ENCODE measurements around the gene MAP2K7.
A peak's percentile ranks its signal among the peaks of the same experiment; 100 is the strongest.
"Not testable (repeated sequence)": the region's sequence is repeated elsewhere in the genome, so short reads cannot be mapped to it uniquely, and the experiment has no call there.

MAP2K7 gene

DNA sequence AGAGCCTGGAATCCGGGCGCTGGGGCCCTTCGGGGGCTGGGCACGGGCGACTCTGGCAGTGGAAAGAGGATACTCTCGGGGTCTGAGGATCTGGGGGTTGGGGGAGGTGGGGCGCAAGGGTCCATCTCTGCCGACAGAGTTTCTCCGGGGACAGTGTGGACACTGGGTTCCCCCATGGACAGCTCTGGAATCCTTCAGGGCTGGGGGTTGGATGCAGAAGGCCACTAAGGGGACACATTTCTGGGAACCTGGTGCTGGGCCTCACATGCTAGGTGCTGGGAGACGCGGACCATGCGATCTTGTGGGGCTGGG is 13.2 kb downstream of the MAP2K7 start:
- Histone ChIP-seq H3K4me3 (ENCODE audit: low read depth, low read length) (peak overlapping the region; percentile 80), H3K36me3 (ENCODE audit: insufficient read depth, low read length) (no peaks in the 10 kb centered on the region), H2AFZ (ENCODE audit: low read length, unreplicated experiment) (no peak overlapping the region), H3K27me3 (ENCODE audit: insufficient read depth, low read length) (no peaks in the 10 kb centered on the region), H3K79me2 (ENCODE audit: control insufficient read depth, insufficient read depth, low read length, unreplicated experiment) (peaks cover 6% of the 10 kb centered on the region), H3K27ac (ENCODE audit: low read depth, low read length) (no peak overlapping the region), H3K4me1 (ENCODE audit: control insufficient read depth, insufficient read depth, low read length, unreplicated experiment) (peaks cover 10% of the 10 kb centered on the region)

DNA sequence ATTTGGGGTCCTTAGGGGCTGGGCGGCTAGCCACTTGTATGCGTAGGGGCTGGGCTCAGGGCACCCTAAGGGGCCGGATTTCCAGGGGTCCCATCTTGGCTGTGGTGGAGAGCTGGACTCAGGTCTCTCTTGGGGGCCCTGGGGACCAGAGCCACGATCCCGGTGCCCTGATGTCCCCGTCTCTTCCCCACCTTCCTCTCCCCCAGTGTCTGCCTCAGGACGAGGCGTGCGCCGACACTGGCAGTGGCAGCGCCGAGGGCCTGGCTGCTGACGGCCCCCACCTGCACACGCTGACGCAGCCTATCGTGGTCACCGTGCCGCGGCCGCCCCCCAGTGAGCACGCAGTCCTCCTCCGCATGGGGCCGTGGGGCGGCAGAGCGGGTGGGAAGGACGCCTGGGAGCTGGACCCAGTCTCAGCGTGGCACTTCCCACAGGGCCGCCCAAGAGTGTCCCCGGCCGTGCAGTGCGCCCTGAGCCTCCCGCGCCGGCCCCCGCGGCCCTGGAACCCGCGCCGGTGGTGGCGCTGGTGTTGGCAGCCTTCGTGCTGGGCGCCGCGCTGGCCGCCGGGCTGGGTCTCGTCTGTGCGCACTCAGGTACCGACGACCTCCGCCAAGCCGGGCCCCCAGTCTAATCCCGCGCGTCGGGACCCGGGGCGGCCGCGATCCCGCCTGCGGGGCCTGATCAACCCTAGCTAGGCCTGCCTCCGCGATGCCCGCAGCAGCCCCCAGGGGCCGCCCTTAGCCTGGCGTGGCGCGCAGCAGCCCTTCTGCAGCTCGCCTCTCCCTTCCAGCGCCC is 13.8 kb downstream of the MAP2K7 start:
- peaks cover 14% of the 10 kb centered on the region for H3K4me1 ChIP-seq (ENCODE audit: control insufficient read depth, insufficient read depth, low read length, unreplicated experiment)
- no peak overlapping the region for H2AFZ ChIP-seq (ENCODE audit: low read length, unreplicated experiment)
- H3K4me3 ChIP-seq (ENCODE audit: low read depth, low read length): peak overlapping the region; percentile 80
- H3K27ac ChIP-seq (ENCODE audit: low read depth, low read length): no peak overlapping the region
- H3K27me3 ChIP-seq (ENCODE audit: insufficient read depth, low read length): no peaks in the 10 kb centered on the region
- H3K36me3 ChIP-seq (ENCODE audit: insufficient read depth, low read length): no peaks in the 10 kb centered on the region
- H3K79me2 ChIP-seq (ENCODE audit: control insufficient read depth, insufficient read depth, low read length, unreplicated experiment): peaks cover 6% of the 10 kb centered on the region

DNA sequence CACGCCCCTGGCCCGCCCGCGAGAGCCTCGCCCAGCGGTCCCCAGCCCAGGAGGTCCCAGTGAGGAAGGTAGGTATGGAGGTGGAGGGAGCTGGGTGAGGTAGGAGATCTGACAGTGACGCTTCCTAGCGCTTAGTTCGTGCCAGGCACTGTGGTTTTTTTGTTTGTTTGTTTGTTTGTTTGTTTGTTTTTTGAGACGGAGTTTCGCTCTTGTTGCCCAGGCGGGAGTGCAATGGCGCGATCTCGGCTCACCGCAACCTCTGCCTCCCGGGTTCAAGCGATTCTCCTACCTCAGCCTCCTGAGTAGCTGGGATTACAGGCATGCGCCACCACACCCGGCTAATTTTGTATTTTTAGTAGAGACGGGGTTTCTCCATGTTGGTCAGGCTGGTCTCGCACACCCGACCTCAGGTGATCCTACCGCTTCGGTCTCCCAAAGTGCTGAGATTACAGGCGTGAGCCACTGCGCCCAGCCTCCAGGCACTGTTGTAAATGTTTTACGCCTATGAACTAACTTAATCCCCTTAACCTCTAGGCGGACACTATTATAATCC is 14.5 kb downstream of the MAP2K7 start:
- H2AFZ ChIP-seq (ENCODE audit: low read length, unreplicated experiment); H3K79me2 ChIP-seq (ENCODE audit: control insufficient read depth, insufficient read depth, low read length, unreplicated experiment); H3K27me3 ChIP-seq (ENCODE audit: insufficient read depth, low read length); H3K27ac ChIP-seq (ENCODE audit: low read depth, low read length); H3K36me3 ChIP-seq (ENCODE audit: insufficient read depth, low read length): not testable (repeated sequence)
- Histone ChIP-seq H3K4me3 (ENCODE audit: low read depth, low read length) (peak overlapping the region; percentile 80), H3K4me1 (ENCODE audit: control insufficient read depth, insufficient read depth, low read length, unreplicated experiment) (peaks cover 14% of the 10 kb centered on the region)

DNA sequence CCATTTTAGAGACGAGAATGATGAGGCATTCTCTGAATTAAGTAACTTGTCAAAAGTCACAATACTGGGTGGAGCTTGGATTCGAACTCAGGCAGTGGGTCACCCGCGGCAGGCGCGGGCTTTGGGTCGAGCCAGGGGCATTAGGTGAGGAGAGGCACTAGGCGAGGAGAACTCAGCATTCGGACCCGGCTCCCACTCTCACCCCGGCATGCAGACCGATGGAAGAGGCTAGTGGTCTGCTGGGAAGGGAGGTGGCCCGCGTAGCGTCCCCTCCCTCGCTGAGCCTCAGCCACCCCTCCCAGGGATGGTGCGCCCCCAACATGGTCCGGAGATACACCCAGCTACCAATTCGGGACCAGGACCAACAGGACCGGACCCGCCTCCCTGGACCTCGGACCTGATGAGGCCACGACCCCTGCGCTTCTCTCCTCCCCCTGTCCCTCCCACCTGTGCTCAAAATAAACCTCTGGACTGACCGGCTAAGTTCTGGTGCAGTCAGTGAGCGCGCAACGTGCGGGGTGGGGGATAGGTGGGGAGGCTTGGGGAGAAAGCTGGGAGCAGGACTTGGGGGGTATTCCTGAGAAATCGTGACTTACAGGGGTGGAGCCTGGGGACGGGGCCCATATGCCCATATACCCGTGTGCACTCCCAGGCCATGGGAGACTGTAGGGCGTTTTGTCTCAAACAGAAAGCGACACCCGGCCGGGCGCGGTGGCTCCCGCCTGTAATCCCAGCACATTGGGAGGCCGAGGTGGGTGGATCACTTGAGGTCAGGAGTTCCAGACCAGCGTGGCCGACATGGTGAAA is 15.1 kb downstream of the MAP2K7 start:
- Histone ChIP-seq H2AFZ (ENCODE audit: low read length, unreplicated experiment) (no peak overlapping the region), H3K27ac (ENCODE audit: low read depth, low read length) (no peak overlapping the region), H3K4me3 (ENCODE audit: low read depth, low read length) (no peak overlapping the region; the same call in 1 of the 2 replicates), H3K4me1 (ENCODE audit: control insufficient read depth, insufficient read depth, low read length, unreplicated experiment) (peaks cover 14% of the 10 kb centered on the region), H3K36me3 (ENCODE audit: insufficient read depth, low read length) (no peaks in the 10 kb centered on the region), H3K79me2 (ENCODE audit: control insufficient read depth, insufficient read depth, low read length, unreplicated experiment) (peaks cover 9% of the 10 kb centered on the region), H3K27me3 (ENCODE audit: insufficient read depth, low read length) (no peaks in the 10 kb centered on the region)

DNA sequence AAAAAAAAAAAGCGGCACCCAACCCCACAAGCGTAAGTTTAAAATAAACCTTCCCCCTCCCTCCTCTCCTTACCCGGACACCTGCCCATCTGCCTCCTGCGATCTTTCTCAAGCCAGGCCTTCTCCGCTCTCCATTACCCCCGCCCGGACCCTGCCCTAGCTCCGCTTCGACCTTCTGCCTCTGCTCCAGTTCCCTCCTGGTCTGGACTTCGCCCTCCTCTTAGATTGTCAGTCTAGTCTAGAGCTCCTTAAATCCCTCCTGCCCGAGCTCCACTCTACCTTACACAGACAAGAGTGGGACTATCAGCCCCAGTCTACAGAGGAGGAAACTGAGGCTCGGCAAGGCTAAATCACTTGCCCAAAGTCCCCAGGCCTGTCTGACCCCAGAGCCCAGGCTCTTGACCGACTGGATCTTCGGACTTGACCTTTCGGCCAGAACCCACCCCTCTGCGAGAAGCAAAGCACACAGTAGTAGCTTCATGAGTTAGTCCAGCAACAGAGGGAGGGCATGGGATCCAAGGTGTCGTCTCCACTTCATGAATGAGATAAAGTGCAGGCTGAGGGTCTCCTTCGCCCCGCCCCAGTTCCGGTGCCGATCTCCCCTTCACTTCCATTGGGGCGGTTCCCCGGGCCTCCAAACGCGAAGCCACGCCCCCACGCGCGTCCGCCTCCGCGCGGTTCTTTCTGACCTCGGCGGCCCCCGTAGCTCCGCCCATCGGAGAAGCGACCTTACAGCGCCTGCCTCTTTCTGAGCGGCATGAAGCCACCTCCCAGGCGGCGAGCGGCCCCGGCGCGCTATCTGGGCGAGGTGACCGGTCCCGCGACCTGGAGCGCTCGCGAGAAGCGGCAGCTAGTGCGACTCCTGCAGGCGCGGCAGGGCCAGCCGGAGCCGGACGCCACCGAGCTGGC is 16.2 kb downstream of the MAP2K7 start, which contains the start of gene SNAPC2:
Gene SNAPC2 (plus strand): TSS at position 729 of the 909 bp plus-strand sequence. CDS start 29 bp downstream, at position 758.
- Histone ChIP-seq H2AFZ (ENCODE audit: low read length, unreplicated experiment) (peak within 1 kb of the TSS; percentile 38), H3K4me3 (ENCODE audit: low read depth, low read length) (peak within 1 kb of the TSS; percentile 95), H3K4me1 (ENCODE audit: control insufficient read depth, insufficient read depth, low read length, unreplicated experiment) (peaks cover 14% of the 10 kb centered on the region), H3K79me2 (ENCODE audit: control insufficient read depth, insufficient read depth, low read length, unreplicated experiment) (peaks cover 9% of the 10 kb centered on the region), H3K27me3 (ENCODE audit: insufficient read depth, low read length) (no peaks in the 10 kb centered on the region), H3K27ac (ENCODE audit: low read depth, low read length) (peak within 1 kb of the TSS; percentile 85), H3K36me3 (ENCODE audit: insufficient read depth, low read length) (no peaks in the 10 kb centered on the region)

DNA sequence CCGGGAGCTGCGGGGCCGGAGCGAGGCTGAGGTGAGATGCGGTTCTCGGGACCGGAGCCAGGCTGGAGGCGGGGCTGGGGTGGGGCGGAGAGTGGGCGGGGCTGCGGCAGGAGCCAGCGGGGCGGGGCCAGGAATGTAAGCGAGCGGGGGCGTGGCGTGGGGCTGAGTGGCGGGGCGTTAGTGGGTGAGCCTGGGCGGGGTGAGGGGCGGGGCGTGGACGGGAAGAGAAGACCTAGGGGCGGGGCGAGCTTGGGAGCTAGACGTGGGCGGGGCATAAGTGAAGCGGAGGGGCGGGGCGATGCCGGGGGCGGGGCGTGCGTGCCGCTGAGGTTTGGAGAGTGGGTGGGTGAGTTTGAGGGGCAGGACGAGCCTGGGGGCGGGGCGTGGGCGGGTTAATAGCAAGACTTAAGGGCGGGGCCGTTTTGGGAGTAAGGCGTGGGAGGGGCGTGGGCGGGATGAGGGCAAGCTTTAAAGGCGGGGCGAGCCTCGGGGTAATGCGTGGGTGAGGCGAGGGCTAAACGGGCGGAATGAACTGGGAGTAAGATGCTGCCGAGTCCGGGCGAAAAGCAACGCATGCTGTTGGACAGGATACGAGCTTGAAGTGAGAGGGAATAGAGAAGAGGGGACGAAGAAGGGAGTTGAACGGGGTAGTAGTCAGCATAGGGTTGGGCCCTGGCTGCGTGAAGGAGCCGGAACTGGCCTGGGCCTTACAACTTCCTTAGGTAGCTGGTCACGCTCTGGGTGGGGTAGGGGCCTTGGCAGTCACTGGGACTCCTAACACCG is 17.0 kb downstream of the MAP2K7 start:
- Histone ChIP-seq H3K4me3 (ENCODE audit: low read depth, low read length) (peak overlapping the region; percentile 95), H3K27ac (ENCODE audit: low read depth, low read length) (peak overlapping the region; percentile 85), H3K36me3 (ENCODE audit: insufficient read depth, low read length) (no peaks in the 10 kb centered on the region), H3K4me1 (ENCODE audit: control insufficient read depth, insufficient read depth, low read length, unreplicated experiment) (peaks cover 14% of the 10 kb centered on the region), H2AFZ (ENCODE audit: low read length, unreplicated experiment) (peak overlapping the region; percentile 38), H3K79me2 (ENCODE audit: control insufficient read depth, insufficient read depth, low read length, unreplicated experiment) (peaks cover 9% of the 10 kb centered on the region), H3K27me3 (ENCODE audit: insufficient read depth, low read length) (no peaks in the 10 kb centered on the region)

DNA sequence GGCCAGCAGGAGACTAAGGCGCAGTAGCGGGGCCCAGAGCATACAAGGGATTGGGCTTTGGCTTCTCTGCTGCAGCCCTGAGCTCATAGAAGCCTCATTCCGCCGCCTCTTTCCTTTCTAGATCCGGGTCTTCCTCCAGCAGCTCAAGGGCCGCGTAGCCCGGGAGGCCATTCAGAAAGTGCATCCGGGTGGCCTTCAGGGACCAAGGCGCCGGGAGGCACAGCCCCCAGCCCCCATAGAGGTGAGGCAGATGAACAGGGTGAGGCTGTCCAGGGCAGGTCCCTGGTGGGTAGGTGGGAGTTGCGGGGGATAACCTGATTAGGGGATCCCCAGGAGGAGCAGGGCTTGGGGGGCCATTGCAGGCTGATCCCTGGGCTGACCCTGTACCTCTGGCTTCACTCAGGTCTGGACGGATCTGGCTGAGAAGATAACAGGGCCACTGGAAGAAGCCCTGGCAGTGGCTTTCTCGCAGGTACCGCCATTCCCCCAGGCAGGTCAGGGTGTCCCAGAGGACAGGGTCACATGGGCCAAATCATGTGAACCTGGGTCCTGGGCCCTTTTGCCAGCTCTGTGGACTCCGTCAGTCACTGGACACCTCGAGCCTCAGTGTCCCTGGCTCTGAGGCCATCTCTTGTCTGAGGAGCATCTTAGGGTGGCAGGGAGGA is 17.8 kb downstream of the MAP2K7 start:
- Histone ChIP-seq H2AFZ (ENCODE audit: low read length, unreplicated experiment) (peak overlapping the region; percentile 38), H3K27me3 (ENCODE audit: insufficient read depth, low read length) (no peaks in the 10 kb centered on the region), H3K4me3 (ENCODE audit: low read depth, low read length) (peak overlapping the region; percentile 85), H3K27ac (ENCODE audit: low read depth, low read length) (peak overlapping the region; percentile 85), H3K4me1 (ENCODE audit: control insufficient read depth, insufficient read depth, low read length, unreplicated experiment) (peaks cover 14% of the 10 kb centered on the region), H3K79me2 (ENCODE audit: control insufficient read depth, insufficient read depth, low read length, unreplicated experiment) (peaks cover 9% of the 10 kb centered on the region), H3K36me3 (ENCODE audit: insufficient read depth, low read length) (no peaks in the 10 kb centered on the region)

DNA sequence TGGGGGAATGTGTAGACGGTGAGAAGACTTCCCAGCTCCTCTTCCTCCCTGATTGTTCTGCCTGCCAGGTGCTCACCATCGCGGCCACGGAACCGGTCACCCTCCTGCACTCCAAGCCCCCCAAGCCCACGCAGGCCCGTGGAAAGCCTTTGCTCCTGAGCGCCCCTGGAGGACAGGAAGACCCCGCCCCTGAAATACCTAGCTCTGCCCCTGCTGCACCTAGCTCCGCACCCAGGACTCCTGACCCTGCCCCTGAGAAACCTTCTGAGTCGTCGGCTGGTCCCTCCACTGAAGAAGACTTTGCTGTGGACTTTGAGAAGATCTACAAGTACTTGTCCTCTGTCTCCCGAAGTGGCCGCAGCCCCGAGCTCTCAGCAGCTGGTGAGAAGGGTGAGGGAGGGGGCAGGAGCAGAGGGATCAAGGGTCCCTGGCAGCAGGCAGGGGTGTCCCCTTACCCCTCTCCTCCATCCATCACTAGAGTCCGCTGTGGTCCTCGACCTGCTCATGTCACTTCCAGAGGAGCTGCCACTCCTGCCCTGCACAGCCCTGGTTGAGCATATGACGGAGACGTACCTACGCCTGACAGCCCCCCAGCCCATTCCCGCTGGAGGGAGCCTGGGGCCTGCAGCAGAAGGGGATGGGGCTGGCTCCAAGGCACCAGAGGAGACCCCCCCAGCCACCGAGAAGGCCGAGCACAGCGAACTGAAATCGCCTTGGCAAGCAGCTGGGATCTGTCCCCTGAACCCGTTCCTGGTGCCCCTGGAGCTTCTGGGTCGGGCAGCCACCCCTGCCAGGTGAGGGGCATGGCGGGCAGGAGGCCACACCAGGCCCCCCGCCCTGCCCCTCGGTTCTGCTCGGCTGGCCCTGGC is 18.5 kb downstream of the MAP2K7 start:
- Histone ChIP-seq H2AFZ (ENCODE audit: low read length, unreplicated experiment) (no peak overlapping the region), H3K27ac (ENCODE audit: low read depth, low read length) (no peak overlapping the region), H3K27me3 (ENCODE audit: insufficient read depth, low read length) (no peaks in the 10 kb centered on the region), H3K4me3 (ENCODE audit: low read depth, low read length) (peak overlapping the region; percentile 85), H3K79me2 (ENCODE audit: control insufficient read depth, insufficient read depth, low read length, unreplicated experiment) (peaks cover 9% of the 10 kb centered on the region), H3K36me3 (ENCODE audit: insufficient read depth, low read length) (no peaks in the 10 kb centered on the region), H3K4me1 (ENCODE audit: control insufficient read depth, insufficient read depth, low read length, unreplicated experiment) (peaks cover 14% of the 10 kb centered on the region)

DNA sequence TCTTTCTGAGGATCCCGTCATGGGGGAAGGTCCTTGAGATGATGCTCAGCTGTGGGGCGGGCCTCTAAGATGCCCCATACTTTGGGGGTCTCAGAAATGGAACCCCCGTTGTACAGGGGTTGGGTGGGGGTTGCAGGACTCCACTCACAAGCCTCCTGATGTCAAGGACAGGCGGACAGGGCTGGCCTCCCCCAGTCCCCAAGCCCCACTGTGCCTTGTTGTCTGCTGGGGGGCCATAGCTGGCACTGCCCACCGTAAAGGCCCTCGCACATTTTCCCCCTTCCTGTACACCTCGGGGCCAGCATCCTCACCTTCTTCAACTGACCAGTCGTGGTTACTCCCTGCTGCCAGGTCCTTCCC is 19.1 kb downstream of the MAP2K7 start:
- Histone ChIP-seq H2AFZ (ENCODE audit: low read length, unreplicated experiment) (no peak overlapping the region), H3K27me3 (ENCODE audit: insufficient read depth, low read length) (no peaks in the 10 kb centered on the region), H3K4me3 (ENCODE audit: low read depth, low read length) (no peak overlapping the region), H3K36me3 (ENCODE audit: insufficient read depth, low read length) (no peaks in the 10 kb centered on the region), H3K27ac (ENCODE audit: low read depth, low read length) (no peak overlapping the region), H3K4me1 (ENCODE audit: control insufficient read depth, insufficient read depth, low read length, unreplicated experiment) (peaks cover 15% of the 10 kb centered on the region), H3K79me2 (ENCODE audit: control insufficient read depth, insufficient read depth, low read length, unreplicated experiment) (peaks cover 9% of the 10 kb centered on the region)
